Fibroblast of lung (primary cell): ENCODE measurements around the gene TOM1. TPM values are rescaled to one million over a fixed set of nuclear protein-coding genes. Genes with fewer than 3 reads are reported as not detected.

Experiments used
- DNase-seq, 2 donors: peaks; one replicate each; pipeline versions ENCODE4 v3.0.0 to v3.0.0-alpha.2; 2010; ENCODE audit warnings: low read depth in 2 of 2
- H2AFZ ChIP-seq: 2 replicates; pipeline ENCODE4 v1.5.1; 2012; ENCODE audit warnings: low read length, control low read depth, inconsistent platforms
- H3K27ac ChIP-seq: 2 replicates; pipeline ENCODE4 v1.5.1; 2011; ENCODE audit warnings: low read length, control low read depth; ENCODE audit not compliant: insufficient read depth
- H3K27me3 ChIP-seq: 2 replicates; pipeline ENCODE4 v1.5.1; 2011; ENCODE audit warnings: mild to moderate bottlenecking, low read length; ENCODE audit not compliant: control insufficient read depth, insufficient read depth
- H3K36me3 ChIP-seq: 2 replicates; pipeline ENCODE4 v1.5.1; 2011; ENCODE audit warnings: low read length; ENCODE audit not compliant: control insufficient read depth, insufficient read depth
- H3K4me1 ChIP-seq: 2 replicates; pipeline ENCODE4 v1.5.1; 2011; ENCODE audit warnings: low read length; ENCODE audit not compliant: control insufficient read depth, insufficient read depth; ENCODE audit errors: extremely low read depth
- H3K4me2 ChIP-seq: 2 replicates; pipeline ENCODE4 v1.5.1; 2011; ENCODE audit warnings: low read length, control low read depth; ENCODE audit not compliant: insufficient read depth; ENCODE audit errors: extremely low read depth
- H3K4me3 ChIP-seq, 4 experiments: fragments of 200-600 bp in 1 of 4; sonication (generic) in 1 of 4; replicated peaks in 1 of 4; 2 replicates each; pipeline ENCODE4 v1.5.1; 2011 to 2016; ENCODE audit warnings: low read length in 4 of 4, low read depth in 3 of 4, mild to moderate bottlenecking in 3 of 4, control low read depth in 2 of 4, inconsistent platforms in 1 of 4, mixed read lengths in 1 of 4; ENCODE audit not compliant: insufficient read depth in 1 of 4; ENCODE audit errors: control extremely low read depth in 1 of 4
- H3K79me2 ChIP-seq: 2 replicates; pipeline ENCODE4 v1.5.1; 2012; ENCODE audit warnings: mild to moderate bottlenecking, low read length, inconsistent platforms; ENCODE audit not compliant: control insufficient read depth, insufficient read depth
- H3K9ac ChIP-seq: 2 replicates; pipeline ENCODE4 v1.5.1; 2011; ENCODE audit warnings: mild to moderate bottlenecking, low read length, control low read depth; ENCODE audit not compliant: insufficient read depth
- H3K9me3 ChIP-seq: 2 replicates; pipeline ENCODE4 v1.5.1; 2012; ENCODE audit warnings: low read depth, low read length; ENCODE audit not compliant: control insufficient read depth, insufficient read depth
- H4K20me1 ChIP-seq: 2 replicates; pipeline ENCODE4 v1.5.1; 2011; ENCODE audit warnings: low read length; ENCODE audit not compliant: control insufficient read depth, insufficient read depth; ENCODE audit errors: extremely low read depth
- CTCF ChIP-seq, 2 donors: IDR thresholded peaks in 1 of 2; conservative IDR thresholded peaks in 1 of 2; 1 replicate in 1 of 2; 2 replicates in 1 of 2; pipeline ENCODE4 v1.5.1; 2011 to 2012; ENCODE audit warnings: low read length in 2 of 2, control low read depth in 1 of 2, inconsistent platforms in 1 of 2, low read depth in 1 of 2, mild to moderate bottlenecking in 1 of 2
- EZH2 ChIP-seq: IDR thresholded peaks from 2 replicates; pipeline ENCODE4 v1.5.1; 2012; ENCODE audit warnings: low read length, control low read depth, mild to moderate bottlenecking; ENCODE audit errors: missing control alignments
- polyA plus RNA-seq, 2 donors: library from polyadenylated mRNA; depleted of rRNA in 1 of 2; stranded (reverse) in 1 of 2; unstranded in 1 of 2; fragments of >200 nt; gene quantifications; 2 replicates each; pipeline ENCODE4 v1.2.1, GENCODE V29; 2011 to 2012; ENCODE audit warnings: missing spikeins in 1 of 2
- total RNA-seq: library from RNA; depleted of rRNA; stranded (reverse); fragments of >200 nt; gene quantifications from 2 replicates; pipeline ENCODE4 v1.2.1, GENCODE V29; 2014

Gene TOM1
- total and polyA plus RNA-seq, 2 donors (not counting 1 experiment from before 2014, with no cell fraction given) = 30.9 to 51.6 TPM

- TF ChIP-seq EZH2 (no peak), CTCF (conservative IDR thresholded peaks at IDR 0.05 in 1 of 2, IDR thresholded peaks at IDR 0.05 in 1 of 2; ENCODE audit: low read depth in 1 of 2, low read length in 2 of 2) (no peak)
- Histone ChIP-seq H3K27ac (peak overlapping the region; percentile 71), H3K9ac (peak overlapping the region; percentile 45), H3K36me3 (peaks cover 30% of the 10 kb centered on the region), H4K20me1 (no peaks in the 10 kb centered on the region), H3K27me3 (no peaks in the 10 kb centered on the region), H3K4me3 (no peak overlapping the region), H3K9me3 (no peaks in the 10 kb centered on the region), H2AFZ (peak overlapping the region; percentile 57), H3K4me2 (peak overlapping the region; percentile 11), H3K4me1 (peaks cover 5% of the 10 kb centered on the region), H3K79me2 (no peaks in the 10 kb centered on the region)
- peak; percentile 60 to 91 for DNase-seq
These were observed 30.7 kb downstream of the TOM1 start for GRCh38 chr22:35330258-35330861.

GRCh38 chr22:35332278-35332677, 32.6 kb downstream of the TOM1 start:
- Histone ChIP-seq H4K20me1 (no peaks in the 10 kb centered on the region), H3K79me2 (no peaks in the 10 kb centered on the region), H3K4me3 (no peak overlapping the region), H3K4me1 (peaks cover 5% of the 10 kb centered on the region), H3K36me3 (peaks cover 32% of the 10 kb centered on the region), H2AFZ (no peak overlapping the region), H3K9me3 (no peaks in the 10 kb centered on the region), H3K27me3 (no peaks in the 10 kb centered on the region), H3K9ac (no peak overlapping the region), H3K27ac (no peak overlapping the region), H3K4me2 (no peak overlapping the region)
- no peak for TF ChIP-seq CTCF (conservative IDR thresholded peaks at IDR 0.05 in 1 of 2, IDR thresholded peaks at IDR 0.05 in 1 of 2; ENCODE audit: low read depth in 1 of 2, low read length in 2 of 2)
- TF ChIP-seq EZH2 = no peak
- DNase-seq = no peak

GRCh38 chr22:35333220-35333619, 33.5 kb downstream of the TOM1 start:
- TF ChIP-seq EZH2 (no peak), CTCF (conservative IDR thresholded peaks at IDR 0.05 in 1 of 2, IDR thresholded peaks at IDR 0.05 in 1 of 2; ENCODE audit: low read depth in 1 of 2, low read length in 2 of 2) (no peak)
- Histone ChIP-seq H3K27ac (no peak overlapping the region), H3K79me2 (no peaks in the 10 kb centered on the region), H3K4me1 (peaks cover 5% of the 10 kb centered on the region), H3K4me3 (no peak overlapping the region), H3K9me3 (no peaks in the 10 kb centered on the region), H4K20me1 (no peaks in the 10 kb centered on the region), H3K9ac (no peak overlapping the region), H3K4me2 (no peak overlapping the region), H3K27me3 (no peaks in the 10 kb centered on the region), H2AFZ (no peak overlapping the region), H3K36me3 (peaks cover 32% of the 10 kb centered on the region)
- DNase-seq = no peak
